PC-3 (cell line): Measurements from ENCODE around the gene C14orf132. TPM values are rescaled to one million over a fixed set of nuclear protein-coding genes. Genes with fewer than 3 reads are reported as not detected.

Source experiments
- ATAC-seq: fragments of 200-7000 bp; cut with Tn5 transposase; 2 replicates; pipeline ENCODE4 v1.9.1; 2020; ENCODE audit warnings: mild to moderate bottlenecking, moderate library complexity
- BruUV-seq: library from RNA; stranded (reverse); fragments of 400-500 nt; replicated peaks from 2 replicates; lab custom pipeline; 2021; lab: Mats Ljungman, UMichigan
- CTCF ChIA-PET: fragments of 300-600 bp; sonication (Branson Sonifier 250); formaldehyde crosslinking; loops from one replicate; lab custom pipeline; 2022; ENCODE audit warnings: antibody characterized with exemption; lab: Charles Lee
- POLR2A ChIA-PET: fragments of 300-600 bp; sonication (Branson Sonifier 250); formaldehyde crosslinking; loops from one replicate; lab custom pipeline; 2022; ENCODE audit warnings: antibody characterized with exemption; ENCODE audit not compliant: unreplicated experiment; lab: Charles Lee
- DNase-seq: peaks from one replicate; pipeline ENCODE4 v3.0.0-alpha.2; 2015
- H2AFZ ChIP-seq: fragments of 300-600 bp; sonication (generic); 2 replicates; pipeline ENCODE4 v1.6.0; 2016; ENCODE audit warnings: antibody characterized with exemption, low read length
- H3F3A ChIP-seq: fragments of 300-600 bp; sonication (generic); one replicate; pipeline ENCODE4 v1.6.0; 2017; ENCODE audit warnings: antibody characterized with exemption, low read length, control low read depth, mild to moderate bottlenecking; ENCODE audit not compliant: unreplicated experiment
- H3K27ac ChIP-seq: fragments of 300-600 bp; sonication (generic); 2 replicates; pipeline ENCODE4 v1.5.1; 2016; ENCODE audit warnings: mild to moderate bottlenecking, low read length
- H3K27me3 ChIP-seq: fragments of 300-600 bp; sonication (generic); 2 replicates; pipeline ENCODE4 v1.6.1; 2016; ENCODE audit warnings: low read length, mixed read lengths
- H3K36me3 ChIP-seq: fragments of 300-600 bp; sonication (generic); 2 replicates; pipeline ENCODE4 v1.6.1; 2016; ENCODE audit warnings: low read depth, mixed run types, low read length, mixed read lengths
- H3K4me1 ChIP-seq: fragments of 300-600 bp; sonication (generic); 2 replicates; pipeline ENCODE4 v1.5.1; 2016; ENCODE audit warnings: low read length; ENCODE audit not compliant: insufficient read depth
- H3K4me2 ChIP-seq: fragments of 300-600 bp; sonication (generic); 2 replicates; pipeline ENCODE4 v1.6.0; 2016; ENCODE audit warnings: low read length
- H3K4me3 ChIP-seq: fragments of 300-600 bp; sonication (generic); 2 replicates; pipeline ENCODE4 v1.5.1; 2016; ENCODE audit warnings: mild to moderate bottlenecking, low read length, mixed read lengths
- H3K79me2 ChIP-seq: fragments of 300-600 bp; sonication (generic); 2 replicates; pipeline ENCODE4 v1.6.1; 2017; ENCODE audit warnings: low read length, mixed read lengths
- H3K9ac ChIP-seq: fragments of 300-600 bp; sonication (generic); 2 replicates; pipeline ENCODE4 v1.6.0; 2016; ENCODE audit warnings: mild to moderate bottlenecking, low read length
- H3K9me2 ChIP-seq: fragments of 300-600 bp; sonication (generic); replicated peaks from 2 replicates; pipeline ENCODE4 v1.6.1; 2016; ENCODE audit warnings: mixed run types, low read length, mixed read lengths
- H3K9me3 ChIP-seq: fragments of 300-600 bp; sonication (generic); 2 replicates; pipeline ENCODE4 v1.6.1; 2016; ENCODE audit warnings: low read length, mixed read lengths
- H4K20me1 ChIP-seq: fragments of 300-600 bp; sonication (generic); 2 replicates; pipeline ENCODE4 v1.6.1; 2016; ENCODE audit warnings: low read length, mixed read lengths
- CTCF ChIP-seq: fragments of 300-600 bp; sonication (generic); conservative IDR thresholded peaks from 2 replicates; pipeline ENCODE4 v1.5.1; 2017; ENCODE audit warnings: antibody characterized with exemption, low read depth, mild to moderate bottlenecking, low read length
- EZH2 ChIP-seq: fragments of 300-600 bp; sonication (generic); IDR thresholded peaks from one replicate; pipeline ENCODE4 v1.6.1; 2017; ENCODE audit warnings: antibody characterized with exemption, mild to moderate bottlenecking, low read length; ENCODE audit not compliant: unreplicated experiment
- EZH2phosphoT487 ChIP-seq: fragments of 300-600 bp; sonication (generic); IDR thresholded peaks from 2 replicates; pipeline ENCODE4 v1.6.1; 2018; ENCODE audit warnings: mild to moderate bottlenecking, antibody characterized with exemption, low read length, borderline replicate concordance
- intact Hi-C: fragments of 100-400 bp; cut with micrococcal nuclease; formaldehyde crosslinking; loops from 2 replicates; pipeline ENCODE4 v1.9.0; 2023
- total RNA-seq: library from RNA; depleted of rRNA; stranded (reverse); fragments of >200 nt; gene quantifications from 2 replicates; pipeline ENCODE4 v1.2.3, GENCODE V29; 2014

The C14orf132 gene
- total RNA-seq, 1 experiment from 2014 or later: not detected

GRCh38 chr14:96121660-96122395, 82.7 kb downstream of the C14orf132 start:
- no peak overlapping the region for H3K4me2 ChIP-seq
- BruUV-seq: no TSS peak
- no peak overlapping the region for H3K4me3 ChIP-seq
- no peaks in the 10 kb centered on the region for H3K79me2 ChIP-seq
- ATAC-seq (no peak), DNase-seq (no peak)
- H3K9me2 ChIP-seq: no peaks in the 10 kb centered on the region
- ChIA-PET CTCF (no interaction called here), POLR2A (no interaction called here)
- H3K27me3 ChIP-seq: peaks cover 3% of the 10 kb centered on the region; the same call in 1 of the 2 replicates
- intact Hi-C loops: no loop called here
- H3K36me3 ChIP-seq: no peaks in the 10 kb centered on the region
- no peaks in the 10 kb centered on the region for H3K9me3 ChIP-seq
- no peak overlapping the region for H3K27ac ChIP-seq
- H2AFZ ChIP-seq: no peak overlapping the region
- no peak overlapping the region for H3K9ac ChIP-seq
- no peaks in the 10 kb centered on the region for H3K4me1 ChIP-seq
- H3F3A ChIP-seq: no peaks in the 10 kb centered on the region
- TF ChIP-seq CTCF (no peak), EZH2 (no peak), EZH2phosphoT487 (no peak)
- no peaks in the 10 kb centered on the region for H4K20me1 ChIP-seq

GRCh38 chr14:96122496-96122895, 83.3 kb downstream of the C14orf132 start:
- no peaks in the 10 kb centered on the region for H3K79me2 ChIP-seq
- no peak for TF ChIP-seq EZH2phosphoT487
- no peak for TF ChIP-seq EZH2
- TF ChIP-seq CTCF: no peak
- H2AFZ ChIP-seq: no peak overlapping the region
- H3K9ac ChIP-seq: no peak overlapping the region
- H3K27me3 ChIP-seq: peaks cover 3% of the 10 kb centered on the region; the same call in 1 of the 2 replicates
- H3F3A ChIP-seq: no peaks in the 10 kb centered on the region
- no peaks in the 10 kb centered on the region for H3K36me3 ChIP-seq
- no peaks in the 10 kb centered on the region for H3K9me2 ChIP-seq
- intact Hi-C loops: no loop called here
- H3K4me2 ChIP-seq: no peak overlapping the region
- no peaks in the 10 kb centered on the region for H3K9me3 ChIP-seq
- ChIA-PET POLR2A (no interaction called here), CTCF (no interaction called here)
- ATAC-seq (no peak), DNase-seq (no peak)
- no peak overlapping the region for H3K27ac ChIP-seq
- no TSS peak for BruUV-seq
- no peak overlapping the region for H3K4me3 ChIP-seq
- H4K20me1 ChIP-seq: no peaks in the 10 kb centered on the region
- no peaks in the 10 kb centered on the region for H3K4me1 ChIP-seq

- Histone ChIP-seq H3K36me3 (no peaks in the 10 kb centered on the region), H3K4me1 (no peaks in the 10 kb centered on the region), H3K9me3 (no peaks in the 10 kb centered on the region), H3K79me2 (no peaks in the 10 kb centered on the region), H3K9ac (no peak overlapping the region), H3K27ac (no peak overlapping the region), H3F3A (no peaks in the 10 kb centered on the region), H3K4me3 (no peak overlapping the region), H3K9me2 (no peaks in the 10 kb centered on the region), H2AFZ (no peak overlapping the region), H3K27me3 (peaks cover 16% of the 10 kb centered on the region), H4K20me1 (no peaks in the 10 kb centered on the region), H3K4me2 (no peak overlapping the region)
- DNase-seq (no peak), ATAC-seq (no peak)
- intact Hi-C loops: no loop called here
- POLR2A ChIA-PET: no interaction called here
- CTCF ChIA-PET: no interaction called here
- TF ChIP-seq EZH2 (no peak), CTCF (no peak), EZH2phosphoT487 (no peak)
- no TSS peak for BruUV-seq
Observed at GRCh38 chr14:96125536-96125935, 86.4 kb downstream of the C14orf132 start.
